Tibial nerve (tissue), 4 donors: ENCODE measurements around the gene ZFX. TPM values are rescaled to one million over a fixed set of nuclear protein-coding genes. Genes with fewer than 3 reads are reported as not detected.

Experiments
- DNase-seq, 2 donors: peaks; one replicate each; pipeline ENCODE4 v3.0.0-alpha.2; 2019; ENCODE audit warnings: low spot score in 2 of 2
- H3K27ac ChIP-seq, 4 donors: fragments of 200-600 bp; sonication (generic) in 3 of 4; one replicate each; pipeline ENCODE4 v1.5.1; 2017 to 2019; ENCODE audit warnings: mild to moderate bottlenecking in 1 of 4
- H3K27me3 ChIP-seq, 2 donors: fragments of 200-600 bp; sonication (generic) in 1 of 2; one replicate each; pipeline versions ENCODE4 v1.5.1 to v1.6.0; 2017 to 2019
- H3K36me3 ChIP-seq, 3 donors: fragments of 200-600 bp; sonication (generic); one replicate each; pipeline ENCODE4 v1.5.1; 2018 to 2019
- H3K4me1 ChIP-seq, 4 donors: fragments of 200-600 bp; sonication (generic) in 3 of 4; one replicate each; pipeline ENCODE4 v1.5.1; 2017 to 2019
- H3K4me3 ChIP-seq, 4 donors: fragments of 200-600 bp; sonication (generic) in 3 of 4; one replicate each; pipeline ENCODE4 v1.5.1; 2017 to 2019; ENCODE audit warnings: mild to moderate bottlenecking in 1 of 4, moderate library complexity in 1 of 4
- H3K9me3 ChIP-seq, 4 donors: fragments of 200-600 bp; sonication (generic) in 3 of 4; one replicate each; pipeline ENCODE4 v1.5.1; 2017 to 2019
- EP300 ChIP-seq, 2 donors: sonication (generic); formaldehyde crosslinking; IDR thresholded peaks; one replicate each; pipeline ENCODE4 v1.6.1; 2017; ENCODE audit warnings: antibody characterized with exemption in 2 of 2, mild to moderate bottlenecking in 1 of 2
- POLR2A ChIP-seq, 2 donors: fragments of 450-650 bp; IDR thresholded peaks; one replicate each; pipeline ENCODE4 v1.6.1; 2017; ENCODE audit warnings: antibody characterized with exemption in 2 of 2, mild to moderate bottlenecking in 2 of 2, moderate library complexity in 2 of 2
- WGBS, 2 donors: methylation state at CpG; one replicate each; pipeline ENCODE4 v1.1.5; 2018; 5-methylcytosine and 5-hydroxymethylcytosine counted together
- total RNA-seq, 4 donors: library from RNA; depleted of rRNA; stranded (reverse); fragments of >200 nt; gene quantifications; one replicate each; pipeline ENCODE4 v1.1.0, GENCODE V29; 2016
- TF ChIP-seq, protein P1 (sequence below), 5 experiments: fragments of 200-600 bp in 3 of 5; fragments of 450-650 bp in 2 of 5; sonication (generic) in 3 of 5; IDR thresholded peaks; one replicate each; pipeline ENCODE4 v1.5.1; 2016 to 2019; ENCODE audit warnings: antibody characterized with exemption in 5 of 5, mild to moderate bottlenecking in 3 of 5, moderate library complexity in 2 of 5

Gene ZFX
- total RNA-seq, 4 donors from 2014 or later: 30.4 to 136 (median 33.3) TPM

DNA sequence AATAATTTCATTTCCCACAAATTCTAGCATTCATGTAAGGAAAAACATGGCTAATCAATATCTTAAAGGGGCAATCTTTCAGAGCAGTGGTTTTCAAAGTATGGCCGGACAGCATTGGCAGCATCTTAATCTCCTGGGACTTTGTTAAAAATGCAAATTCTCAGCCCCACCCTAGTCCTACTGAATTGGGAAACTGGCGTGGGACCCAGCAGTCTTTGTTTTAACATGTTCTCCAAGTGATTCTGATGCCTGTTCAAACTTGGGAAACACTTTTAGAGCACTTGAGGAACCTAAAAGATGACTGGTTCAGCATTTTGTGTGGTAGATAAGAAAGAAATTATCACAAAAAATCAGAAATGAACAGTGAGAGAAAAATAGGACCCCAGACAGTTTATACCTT lies 65.7 kb downstream of the ZFX start:
- Histone ChIP-seq H3K27me3 (no peaks in the 10 kb centered on the region), H3K4me3 (no peak overlapping the region), H3K4me1 (no peaks in the 10 kb centered on the region), H3K36me3 (peaks cover 0 to 9% (median 0%) of the 10 kb centered on the region in 3 donors), H3K27ac (no peak overlapping the region), H3K9me3 (no peaks in the 10 kb centered on the region)
- WGBS, 2 donors: 52 to 78% methylated on average over 2 of the region's 2 CpGs
- DNase-seq: no peak
- TF ChIP-seq POLR2A (IDR thresholded peaks at IDR 0.05) (no peak), EP300 (IDR thresholded peaks at IDR 0.05) (no peak)
- TF ChIP-seq, protein P1, sequence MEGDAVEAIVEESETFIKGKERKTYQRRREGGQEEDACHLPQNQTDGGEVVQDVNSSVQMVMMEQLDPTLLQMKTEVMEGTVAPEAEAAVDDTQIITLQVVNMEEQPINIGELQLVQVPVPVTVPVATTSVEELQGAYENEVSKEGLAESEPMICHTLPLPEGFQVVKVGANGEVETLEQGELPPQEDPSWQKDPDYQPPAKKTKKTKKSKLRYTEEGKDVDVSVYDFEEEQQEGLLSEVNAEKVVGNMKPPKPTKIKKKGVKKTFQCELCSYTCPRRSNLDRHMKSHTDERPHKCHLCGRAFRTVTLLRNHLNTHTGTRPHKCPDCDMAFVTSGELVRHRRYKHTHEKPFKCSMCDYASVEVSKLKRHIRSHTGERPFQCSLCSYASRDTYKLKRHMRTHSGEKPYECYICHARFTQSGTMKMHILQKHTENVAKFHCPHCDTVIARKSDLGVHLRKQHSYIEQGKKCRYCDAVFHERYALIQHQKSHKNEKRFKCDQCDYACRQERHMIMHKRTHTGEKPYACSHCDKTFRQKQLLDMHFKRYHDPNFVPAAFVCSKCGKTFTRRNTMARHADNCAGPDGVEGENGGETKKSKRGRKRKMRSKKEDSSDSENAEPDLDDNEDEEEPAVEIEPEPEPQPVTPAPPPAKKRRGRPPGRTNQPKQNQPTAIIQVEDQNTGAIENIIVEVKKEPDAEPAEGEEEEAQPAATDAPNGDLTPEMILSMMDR (IDR thresholded peaks at IDR 0.05): no peak

DNA sequence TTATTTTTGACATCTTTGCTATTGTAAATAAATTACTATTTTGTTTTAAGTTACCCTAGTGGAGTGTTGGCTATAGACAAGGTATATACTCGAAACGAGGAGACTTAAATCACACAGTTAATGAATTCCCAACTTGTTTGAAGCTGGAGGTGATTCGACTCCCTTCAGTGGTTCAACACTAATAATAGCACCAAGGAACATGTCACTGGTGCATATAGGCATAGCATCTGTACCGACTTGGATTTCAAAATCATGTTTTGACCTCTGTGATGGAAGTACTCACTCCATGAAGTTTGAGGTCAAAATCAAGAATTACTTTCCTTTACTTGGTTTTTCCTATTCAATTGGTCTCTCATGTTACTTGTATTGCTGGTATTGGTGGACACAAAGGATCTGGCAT lies 66.5 kb downstream of the ZFX start:
- no peak for TF ChIP-seq POLR2A (IDR thresholded peaks at IDR 0.05)
- TF ChIP-seq EP300 (IDR thresholded peaks at IDR 0.05): no peak
- TF ChIP-seq, protein P1 (IDR thresholded peaks at IDR 0.05): no peak
- no peaks in the 10 kb centered on the region for H3K27me3 ChIP-seq
- 98 to 100% methylated on average over 2 to 4 of the region's 4 CpGs for WGBS, 2 donors
- no peak overlapping the region for H3K4me3 ChIP-seq
- DNase-seq: no peak
- peaks cover 0 to 2% (median 0%) of the 10 kb centered on the region in 3 donors for H3K36me3 ChIP-seq
- H3K9me3 ChIP-seq: no peaks in the 10 kb centered on the region
- H3K4me1 ChIP-seq: no peaks in the 10 kb centered on the region
- no peak overlapping the region for H3K27ac ChIP-seq

DNA sequence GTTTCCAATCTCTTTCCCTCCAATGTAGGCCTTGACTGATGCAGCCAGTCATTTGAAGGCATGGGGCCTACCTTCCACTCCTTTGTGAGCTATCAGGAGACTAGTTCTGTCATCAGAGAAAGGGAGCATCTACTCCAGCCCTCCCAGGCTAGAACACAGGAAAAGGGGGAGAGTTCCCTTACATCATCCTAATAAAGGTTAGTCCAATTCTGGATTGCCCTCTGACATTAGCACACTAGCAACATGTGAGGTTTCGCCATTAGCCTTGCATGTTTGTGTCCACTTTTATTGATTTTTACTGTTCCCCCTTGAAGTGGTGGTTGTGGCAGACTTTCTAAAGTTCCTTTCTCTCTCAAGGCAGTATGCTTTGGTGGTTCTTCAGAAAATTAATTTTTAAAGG lies 67.3 kb downstream of the ZFX start:
- Histone ChIP-seq H3K9me3 (no peaks in the 10 kb centered on the region), H3K27ac (no peak overlapping the region), H3K36me3 (no peaks in the 10 kb centered on the region), H3K4me1 (no peaks in the 10 kb centered on the region), H3K4me3 (no peak overlapping the region), H3K27me3 (no peaks in the 10 kb centered on the region)
- WGBS, 2 donors: 95 to 100% methylated on average over 1 of the region's 1 CpG
- no peak for DNase-seq
- TF ChIP-seq EP300 (IDR thresholded peaks at IDR 0.05) (no peak), POLR2A (IDR thresholded peaks at IDR 0.05) (no peak)
- TF ChIP-seq, protein P1 (IDR thresholded peaks at IDR 0.05): no peak

DNA sequence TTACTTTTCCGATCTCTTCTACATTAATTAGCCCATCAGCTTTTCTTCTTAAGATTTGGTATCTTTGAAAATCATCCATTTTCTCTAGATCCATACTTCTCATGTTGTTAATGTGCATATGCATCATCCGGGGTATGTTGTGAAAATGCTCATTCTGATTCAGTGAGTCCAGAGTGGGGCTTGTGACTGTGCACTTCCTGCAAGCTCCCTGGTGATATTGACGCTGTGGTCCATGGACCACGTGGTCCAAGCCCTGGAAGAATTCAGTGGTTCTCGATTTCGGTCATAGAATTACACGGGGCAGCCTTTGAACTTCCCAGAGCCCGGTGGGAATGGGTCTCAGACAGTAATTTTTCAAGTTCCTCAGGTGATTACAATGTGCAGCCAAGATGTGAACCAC lies 69.8 kb downstream of the ZFX start:
- TF ChIP-seq EP300 (IDR thresholded peaks at IDR 0.05) (no peak), POLR2A (IDR thresholded peaks at IDR 0.05) (no peak)
- TF ChIP-seq, protein P1 (IDR thresholded peaks at IDR 0.05): no peak
- no peak for DNase-seq
- Histone ChIP-seq H3K9me3 (no peaks in the 10 kb centered on the region), H3K4me1 (no peaks in the 10 kb centered on the region), H3K27me3 (no peaks in the 10 kb centered on the region), H3K27ac (no peak overlapping the region), H3K4me3 (no peak overlapping the region), H3K36me3 (no peaks in the 10 kb centered on the region)
- 78 to 82% methylated on average over 8 of the region's 8 CpGs for WGBS, 2 donors

DNA sequence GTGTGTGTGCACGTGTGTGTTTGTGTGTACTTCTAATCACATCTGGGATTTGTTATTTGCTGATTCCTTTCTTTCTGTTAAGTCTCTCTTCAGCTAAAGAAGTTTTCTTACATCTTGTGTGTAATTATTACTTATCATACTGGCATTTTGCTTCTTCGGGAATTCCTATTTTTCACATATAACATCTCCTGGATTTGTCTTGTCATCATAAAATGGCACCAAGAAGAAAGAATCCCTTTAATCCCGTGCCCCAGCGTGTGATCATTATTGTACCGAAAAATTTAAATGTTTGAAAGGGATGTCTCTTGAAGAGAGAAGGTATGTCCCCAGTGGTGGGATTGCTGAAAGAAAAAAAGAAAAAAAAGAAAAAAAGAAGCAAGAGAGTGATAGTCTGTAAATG lies 72.3 kb downstream of the ZFX start:
- Histone ChIP-seq H3K4me1 (no peaks in the 10 kb centered on the region), H3K4me3 (no peak overlapping the region), H3K27me3 (no peaks in the 10 kb centered on the region), H3K9me3 (no peaks in the 10 kb centered on the region), H3K27ac (no peak overlapping the region), H3K36me3 (no peaks in the 10 kb centered on the region)
- no peak for DNase-seq
- TF ChIP-seq, protein P1 (IDR thresholded peaks at IDR 0.05): no peak
- TF ChIP-seq EP300 (IDR thresholded peaks at IDR 0.05) (no peak), POLR2A (IDR thresholded peaks at IDR 0.05) (no peak)
- WGBS, 2 donors: 65 to 69% methylated on average over 5 of the region's 5 CpGs
